Kidney epithelial cell (primary cell): ENCODE data around the gene COX7A2. TPM values are rescaled to one million over a fixed set of nuclear protein-coding genes. Genes with fewer than 3 reads are reported as not detected.

Experiments
- DNase-seq: peaks from one replicate; pipeline ENCODE4 v3.0.0-alpha.2; 2010; ENCODE audit warnings: low read depth
- H3K27me3 ChIP-seq: 2 replicates; pipeline ENCODE4 v1.6.0; 2011; ENCODE audit warnings: low read length; ENCODE audit not compliant: control insufficient read depth, insufficient read depth
- H3K36me3 ChIP-seq: 2 replicates; pipeline ENCODE4 v1.5.1; 2011; ENCODE audit warnings: low read length; ENCODE audit not compliant: control insufficient read depth, insufficient read depth
- H3K4me3 ChIP-seq: 2 replicates; pipeline ENCODE4 v1.5.1; 2011; ENCODE audit warnings: low read depth, mild to moderate bottlenecking, control low read depth, low read length
- total RNA-seq: library from RNA; depleted of rRNA; stranded (reverse); fragments of >200 nt; gene quantifications from 2 replicates; pipeline ENCODE4 v1.2.3, GENCODE V29; 2015
- TF ChIP-seq, protein P1 (sequence below): IDR thresholded peaks from 2 replicates; pipeline ENCODE4 v1.5.1; 2011; ENCODE audit warnings: mild to moderate bottlenecking, moderate library complexity, low read length, control low read depth, inconsistent platforms; ENCODE audit not compliant: insufficient read depth, poor library complexity, severe bottlenecking

Gene COX7A2
- total RNA-seq, 1 donor from 2014 or later, result 181 TPM

DNA sequence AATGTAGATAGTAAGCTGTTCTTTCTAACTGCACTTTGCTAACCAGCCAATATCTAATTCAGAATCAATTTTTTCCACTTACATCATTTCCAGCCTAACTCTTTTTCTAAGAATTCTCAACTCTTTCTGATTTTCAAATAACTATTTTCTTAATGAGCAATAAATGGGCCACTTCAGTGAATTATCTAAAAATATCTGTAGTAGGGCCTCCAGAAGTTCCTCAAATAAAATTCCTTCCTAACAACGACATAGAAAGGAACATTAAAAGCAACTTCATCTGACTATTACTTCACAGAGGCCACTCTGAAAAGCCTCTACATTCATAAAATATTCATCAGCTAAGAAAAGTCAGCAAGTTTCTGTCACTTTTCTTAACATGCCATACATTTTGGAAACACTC lies 42.6 kb downstream of the COX7A2 start:
- TF ChIP-seq, protein P1, sequence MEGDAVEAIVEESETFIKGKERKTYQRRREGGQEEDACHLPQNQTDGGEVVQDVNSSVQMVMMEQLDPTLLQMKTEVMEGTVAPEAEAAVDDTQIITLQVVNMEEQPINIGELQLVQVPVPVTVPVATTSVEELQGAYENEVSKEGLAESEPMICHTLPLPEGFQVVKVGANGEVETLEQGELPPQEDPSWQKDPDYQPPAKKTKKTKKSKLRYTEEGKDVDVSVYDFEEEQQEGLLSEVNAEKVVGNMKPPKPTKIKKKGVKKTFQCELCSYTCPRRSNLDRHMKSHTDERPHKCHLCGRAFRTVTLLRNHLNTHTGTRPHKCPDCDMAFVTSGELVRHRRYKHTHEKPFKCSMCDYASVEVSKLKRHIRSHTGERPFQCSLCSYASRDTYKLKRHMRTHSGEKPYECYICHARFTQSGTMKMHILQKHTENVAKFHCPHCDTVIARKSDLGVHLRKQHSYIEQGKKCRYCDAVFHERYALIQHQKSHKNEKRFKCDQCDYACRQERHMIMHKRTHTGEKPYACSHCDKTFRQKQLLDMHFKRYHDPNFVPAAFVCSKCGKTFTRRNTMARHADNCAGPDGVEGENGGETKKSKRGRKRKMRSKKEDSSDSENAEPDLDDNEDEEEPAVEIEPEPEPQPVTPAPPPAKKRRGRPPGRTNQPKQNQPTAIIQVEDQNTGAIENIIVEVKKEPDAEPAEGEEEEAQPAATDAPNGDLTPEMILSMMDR, result no peak

DNA sequence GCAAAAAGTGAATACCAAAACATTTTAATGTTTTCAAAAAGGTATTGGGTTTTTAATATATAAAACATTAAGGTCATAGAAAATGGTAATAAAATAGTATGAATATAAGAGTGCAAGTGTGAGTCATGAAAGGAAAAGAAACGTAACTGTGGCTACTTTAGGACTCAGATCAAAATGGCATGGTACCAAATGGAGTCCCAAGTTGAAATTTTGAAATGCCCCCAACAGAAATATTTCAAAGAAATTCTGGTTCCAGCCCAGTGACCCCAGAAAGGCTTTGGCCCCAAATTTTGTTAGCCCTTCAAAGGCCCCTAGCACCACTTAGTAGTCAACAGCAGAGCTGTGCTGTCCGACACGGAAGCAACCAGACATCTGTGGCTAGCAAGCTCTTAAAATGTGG lies 43.7 kb downstream of the COX7A2 start:
- Histone ChIP-seq H3K4me3 (no peak overlapping the region), H3K27me3 (no peaks in the 10 kb centered on the region), H3K36me3 (no peaks in the 10 kb centered on the region)
- TF ChIP-seq, protein P1, result no peak
- no peak for DNase-seq

More for the DNA sequence above, 42.6 kb downstream of the COX7A2 start:
- no peak for DNase-seq
- Histone ChIP-seq H3K27me3 (no peaks in the 10 kb centered on the region), H3K4me3 (no peak overlapping the region), H3K36me3 (no peaks in the 10 kb centered on the region)

DNA sequence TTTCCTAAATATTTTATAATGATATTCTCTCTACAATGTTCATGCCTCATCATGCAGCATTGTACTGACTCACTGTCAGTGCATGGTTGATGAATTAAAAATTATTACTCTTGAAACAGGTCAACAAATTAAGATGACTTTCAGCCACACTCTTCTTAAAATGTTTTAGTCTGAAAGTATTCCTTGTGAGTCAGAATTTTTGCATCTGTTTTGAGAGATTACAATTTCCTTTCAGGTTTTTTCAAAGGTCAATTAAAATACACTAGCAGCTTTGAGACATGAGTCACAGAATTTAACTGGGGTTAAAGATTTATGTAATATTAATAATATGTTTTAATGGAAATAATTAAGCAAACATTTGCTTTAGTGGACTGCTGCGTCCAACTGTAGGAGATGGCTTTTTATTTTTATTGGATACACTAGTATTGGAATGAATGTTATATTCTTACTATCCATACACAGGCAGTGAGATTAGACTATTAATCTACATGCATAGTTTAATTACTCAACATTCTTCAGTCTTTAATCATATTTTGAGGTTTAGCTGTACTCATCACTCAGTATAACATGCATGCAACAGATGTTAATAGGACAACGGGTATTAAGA lies 47.4 kb downstream of the COX7A2 start:
- H3K36me3 ChIP-seq, result no peaks in the 10 kb centered on the region
- no peak overlapping the region for H3K4me3 ChIP-seq
- DNase-seq, result no peak
- no peaks in the 10 kb centered on the region for H3K27me3 ChIP-seq
- TF ChIP-seq, protein P1, result no peak

DNA sequence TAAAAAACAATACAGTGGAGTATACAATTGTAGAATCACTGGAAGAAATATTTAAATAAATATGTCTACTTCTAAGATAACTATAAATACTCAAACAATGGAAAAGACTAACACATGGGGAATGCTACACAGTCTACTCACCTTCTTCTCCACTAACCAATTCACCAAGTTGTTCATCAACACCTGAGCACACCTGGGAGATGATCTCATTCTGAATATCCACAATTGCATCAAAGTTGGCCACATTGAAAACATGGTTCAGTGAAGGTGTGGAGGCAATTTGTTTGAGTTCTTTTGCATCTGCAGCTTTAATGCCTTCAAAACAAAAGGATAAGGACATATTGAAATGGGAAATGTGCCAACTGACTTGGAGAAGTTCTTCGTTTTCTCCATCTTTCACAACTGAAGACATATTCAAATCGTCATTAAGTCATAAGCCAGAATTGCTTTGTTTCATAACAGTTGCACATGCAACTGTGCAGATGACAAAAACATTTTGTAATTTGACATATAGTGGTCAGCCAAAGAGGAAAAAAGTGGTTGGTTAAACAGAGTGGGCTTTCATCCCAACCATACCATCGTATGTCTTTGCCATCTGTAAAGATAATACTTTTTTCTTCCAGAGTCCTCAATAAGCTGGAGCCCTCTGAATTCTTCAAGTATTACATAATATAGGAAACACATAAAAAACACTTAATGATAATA lies 55.2 kb downstream of the COX7A2 start:
- H3K36me3 ChIP-seq, result no peaks in the 10 kb centered on the region
- H3K4me3 ChIP-seq, result no peak overlapping the region
- no peak for DNase-seq
- no peaks in the 10 kb centered on the region for H3K27me3 ChIP-seq
- TF ChIP-seq, protein P1, result no peak

Other genes with a start within 250 kb of the COX7A2 start
- 19.2 and 24.3 TPM in 2 replicates for gene COL12A1, start 37.7 kb downstream of the COX7A2 start, total RNA-seq
- gene TMEM30A, start 41.0 kb upstream of the COX7A2 start, total RNA-seq, result 88.9 TPM in 2 replicates
- 0.04 and 0.21 TPM in 2 replicates for gene FILIP1, start 250.0 kb upstream of the COX7A2 start, total RNA-seq